SK-N-SH (cell line): ENCODE measurements around the gene UNCX. TPM values are rescaled to one million over a fixed set of nuclear protein-coding genes. Genes with fewer than 3 reads are reported as not detected.

ENCODE experiments used
- CTCF ChIA-PET: fragments of 300-600, 350-600 bp; formaldehyde crosslinking; extraction: SDS; loops from one replicate; lab custom pipeline; 2021; lab: Yijun Ruan, JAX
- POLR2A ChIA-PET: fragments of 350-600 bp; sonication (Branson Sonifier 250); formaldehyde crosslinking; extraction: SDS; loops from one replicate; lab custom pipeline; 2020; ENCODE audit warnings: antibody characterized with exemption, inconsistent platforms; lab: Yijun Ruan, JAX
- DNase-seq: peaks from one replicate; pipeline ENCODE4 v3.0.0; 2012
- H2AFZ ChIP-seq: fragments of 200-600 bp; sonication (generic); 2 replicates; pipeline ENCODE4 v1.8.1; 2016; ENCODE audit warnings: antibody characterized with exemption, mild to moderate bottlenecking, low read depth
- H3F3A ChIP-seq: fragments of 200-600 bp; sonication (generic); replicated peaks from 2 replicates; pipeline ENCODE3; 2016; ENCODE audit warnings: antibody characterized with exemption, mild to moderate bottlenecking; ENCODE audit not compliant: insufficient read depth
- H3K27ac ChIP-seq, 2 experiments: fragments of 200-500 bp in 1 of 2; fragments of 200-600 bp in 1 of 2; sonication (Bioruptor generic) in 1 of 2; sonication (generic), shearing (Covaris generic) in 1 of 2; 2 replicates each; pipeline versions ENCODE4 v1.5.1 to v1.6.1; 2014 to 2016; ENCODE audit warnings: low read depth in 2 of 2, inconsistent platforms in 1 of 2, low read length in 1 of 2, mild to moderate bottlenecking in 1 of 2, mixed read lengths in 1 of 2
- H3K27me3 ChIP-seq: fragments of 200-600 bp; sonication (generic), shearing (Covaris generic); 2 replicates; pipeline ENCODE4 v1.6.1; 2016; ENCODE audit warnings: mixed run types; ENCODE audit not compliant: insufficient read depth
- H3K36me3 ChIP-seq, 2 experiments: fragments of 200-500 bp in 1 of 2; fragments of 200-600 bp in 1 of 2; sonication (Bioruptor generic) in 1 of 2; sonication (generic) in 1 of 2; replicated peaks in 1 of 2; 2 replicates each; pipeline versions ENCODE3 to v1.5.1; 2014 to 2016; ENCODE audit warnings: low read length in 1 of 2, mild to moderate bottlenecking in 1 of 2; ENCODE audit not compliant: insufficient read depth in 2 of 2, control insufficient read depth in 1 of 2
- H3K4me1 ChIP-seq, 2 experiments: fragments of 200-500 bp in 1 of 2; fragments of 200-600 bp in 1 of 2; sonication (Bioruptor generic) in 1 of 2; sonication (generic), shearing (Covaris generic) in 1 of 2; 2 replicates each; pipeline versions ENCODE4 v1.5.1 to v1.6.1; 2014 to 2016; ENCODE audit warnings: low read depth in 1 of 2, low read length in 1 of 2, mixed run types in 1 of 2; ENCODE audit not compliant: insufficient read depth in 2 of 2, control insufficient read depth in 1 of 2
- H3K4me2 ChIP-seq: fragments of 200-600 bp; sonication (generic), shearing (Covaris generic); 2 replicates; pipeline ENCODE4 v1.6.1; 2017; ENCODE audit warnings: mixed run types
- H3K4me3 ChIP-seq, 2 experiments: fragments of 200-500 bp in 1 of 2; fragments of 200-600 bp in 1 of 2; sonication (Bioruptor generic) in 1 of 2; sonication (generic), shearing (Covaris generic) in 1 of 2; 2 replicates each; pipeline versions ENCODE4 v1.5.1 to v1.8.1; 2014 to 2016; ENCODE audit warnings: low read depth in 2 of 2, inconsistent platforms in 1 of 2, low read length in 1 of 2, mild to moderate bottlenecking in 1 of 2, mixed read lengths in 1 of 2, moderate library complexity in 1 of 2
- H3K79me2 ChIP-seq: fragments of 200-600 bp; sonication (generic); 2 replicates; pipeline ENCODE4 v1.8.1; 2017; ENCODE audit warnings: mild to moderate bottlenecking; ENCODE audit not compliant: insufficient read depth
- H3K9ac ChIP-seq: fragments of 200-600 bp; sonication (generic); 2 replicates; pipeline ENCODE4 v1.6.1; 2017; ENCODE audit warnings: mixed run types
- H3K9me2 ChIP-seq: fragments of 200-600 bp; sonication (generic); 2 replicates; pipeline ENCODE4 v1.6.1; 2017; ENCODE audit warnings: mixed run types
- H3K9me3 ChIP-seq: fragments of 200-600 bp; sonication (generic); 2 replicates; pipeline ENCODE4 v1.6.1; 2017; ENCODE audit warnings: mixed run types, mild to moderate bottlenecking, moderate library complexity
- H4K20me1 ChIP-seq: fragments of 200-600 bp; sonication (generic); 2 replicates; pipeline ENCODE4 v1.6.1; 2017; ENCODE audit warnings: mild to moderate bottlenecking, mixed run types; ENCODE audit not compliant: insufficient read depth
- CTCF ChIP-seq: fragments of 200-600 bp; sonication (generic); IDR thresholded peaks from 2 replicates; pipeline ENCODE4 v1.6.1; 2017; ENCODE audit warnings: antibody characterized with exemption, mild to moderate bottlenecking, moderate library complexity
- FOXJ3 ChIP-seq: sonication (generic); formaldehyde crosslinking; IDR thresholded peaks from 2 replicates; pipeline ENCODE4 v1.5.1; 2020; ENCODE audit warnings: mild to moderate bottlenecking, missing genetic modification reagents
- JUND ChIP-seq: IDR thresholded peaks from 2 replicates; pipeline ENCODE4 v1.4.0; 2012
- MAX ChIP-seq: IDR thresholded peaks from 2 replicates; pipeline ENCODE4 v1.4.0; 2012; ENCODE audit warnings: low read depth
- MXI1 ChIP-seq: IDR thresholded peaks from 2 replicates; pipeline ENCODE4 v1.6.1; 2012; ENCODE audit warnings: mild to moderate bottlenecking, low read depth, low read length, improper control_type of control experiment
- NFIC ChIP-seq: IDR thresholded peaks from 2 replicates; pipeline ENCODE4 v1.4.0; 2012; ENCODE audit warnings: borderline replicate concordance
- PBX3 ChIP-seq: IDR thresholded peaks from 2 replicates; pipeline ENCODE4; 2012
- POLR2AphosphoS5 ChIP-seq: IDR thresholded peaks from 2 replicates; pipeline ENCODE4 v1.6.1; 2012; ENCODE audit warnings: low read depth, low read length
- RAD21 ChIP-seq: IDR thresholded peaks from 2 replicates; pipeline ENCODE4 v1.6.1; 2012; ENCODE audit warnings: mild to moderate bottlenecking, low read length
- RCOR1 ChIP-seq: fragments of 150-350 bp; IDR thresholded peaks from 2 replicates; pipeline ENCODE4 v1.6.1; 2017; ENCODE audit warnings: antibody characterized with exemption, low read length
- REST ChIP-seq: IDR thresholded peaks from 2 replicates; pipeline ENCODE4 v1.6.1; 2012; ENCODE audit warnings: mild to moderate bottlenecking, low read depth, low read length, moderate library complexity
- RFX5 ChIP-seq: IDR thresholded peaks from 2 replicates; pipeline ENCODE4 v1.6.1; 2012; ENCODE audit warnings: mild to moderate bottlenecking, improper control_type of control experiment, low read length
- SIN3A ChIP-seq: IDR thresholded peaks from 2 replicates; pipeline ENCODE4 v1.6.1; 2012; ENCODE audit warnings: low read depth, mild to moderate bottlenecking, low read length, moderate library complexity, borderline replicate concordance
- TAF1 ChIP-seq: IDR thresholded peaks from 2 replicates; pipeline ENCODE4 v1.6.1; 2012; ENCODE audit warnings: low read depth, mild to moderate bottlenecking, low read length, moderate library complexity, borderline replicate concordance
- TCF12 ChIP-seq: IDR thresholded peaks from 2 replicates; pipeline ENCODE4 v1.4.0; 2012
- USF1 ChIP-seq: IDR thresholded peaks from 2 replicates; pipeline ENCODE4 v1.4.0; 2012; ENCODE audit warnings: low read depth, borderline replicate concordance
- YY1 ChIP-seq: IDR thresholded peaks from 2 replicates; pipeline ENCODE4 v1.4.0; 2012; ENCODE audit warnings: low read depth, mild to moderate bottlenecking
- ZBTB33 ChIP-seq: IDR thresholded peaks from 2 replicates; pipeline ENCODE4 v1.4.0; 2012; ENCODE audit warnings: low read depth, borderline replicate concordance
- WGBS: methylation state at CpG from one replicate; pipeline ENCODE4 v1.1.6; 2017; ENCODE audit warnings: low lambda C conversion rate; 5-methylcytosine and 5-hydroxymethylcytosine counted together
- polyA plus RNA-seq, 3 experiments: library from polyadenylated mRNA; depleted of rRNA; stranded (reverse); fragments of >200 nt; gene quantifications; 2 replicates each; pipeline ENCODE4 v1.2.3, GENCODE V29; 2012

The UNCX gene
- polyA plus RNA-seq, 1 of the 3 experiments (the other 2 are of a cell fraction), result not detected

GRCh38 chr7:1269336-1269890 is 36.7 kb downstream of the UNCX start:
- no peaks in the 10 kb centered on the region for H3K79me2 ChIP-seq
- no peak for TF ChIP-seq FOXJ3 (CRISPR knock-in tag)
- TF ChIP-seq MAX, result no peak
- TF ChIP-seq CTCF, result no peak
- no peak for TF ChIP-seq SIN3A
- no peak for TF ChIP-seq TCF12
- no peak for TF ChIP-seq TAF1
- TF ChIP-seq JUND, result no peak
- TF ChIP-seq RAD21, result no peak
- TF ChIP-seq YY1, result no peak
- TF ChIP-seq RCOR1, result no peak
- TF ChIP-seq NFIC, result no peak
- no peak for TF ChIP-seq POLR2AphosphoS5
- no peak for TF ChIP-seq ZBTB33
- no peak for TF ChIP-seq USF1
- TF ChIP-seq REST, result no peak
- no peak for TF ChIP-seq RFX5
- TF ChIP-seq MXI1, result no peak
- TF ChIP-seq PBX3, result no peak
- no peak overlapping the region for H3K9ac ChIP-seq
- no peak overlapping the region for H3K4me3 ChIP-seq
- H3K9me2 ChIP-seq, result no peaks in the 10 kb centered on the region
- peaks cover 73% of the 10 kb centered on the region for H3K27me3 ChIP-seq
- H3K27ac ChIP-seq, result no peak overlapping the region
- WGBS, result 14% methylated on average over 24 of the region's 29 CpGs
- CTCF ChIA-PET, result interaction anchor here (1.0 to 2.1 kb wide), 5 partner anchors 16 to 164 kb away, joined by 3 to 10 read pairs (median 3); no protein-coding TSS in a partner anchor
- H4K20me1 ChIP-seq, result peaks cover 6% of the 10 kb centered on the region; the same call in 1 of the 2 replicates
- no peak overlapping the region for H3K4me2 ChIP-seq
- no peaks in the 10 kb centered on the region for H3K4me1 ChIP-seq
- no peaks in the 10 kb centered on the region for H3K9me3 ChIP-seq
- peaks cover 3% of the 10 kb centered on the region for H3F3A ChIP-seq
- H2AFZ ChIP-seq, result no peak overlapping the region
- no peak for DNase-seq
- H3K36me3 ChIP-seq, result no peaks in the 10 kb centered on the region
- POLR2A ChIA-PET, result interaction anchor here (1.1 kb wide), 1 partner anchor 47 kb away, joined by 3 read pairs; no protein-coding TSS in a partner anchor
